Right lobe of liver (tissue), 4 donors: ENCODE data around the gene CADPS.

ENCODE experiments used
- CTCF ChIP-seq, 4 donors: fragments of 200-600 bp in 3 of 4; fragments of 450-650 bp in 1 of 4; IDR thresholded peaks; one replicate each; pipeline versions ENCODE4 v1.5.1 to v1.8.0; 2016 to 2022; ENCODE audit warnings: antibody characterized with exemption in 4 of 4, mild to moderate bottlenecking in 2 of 4
- POLR2A ChIP-seq: fragments of 450-650 bp; IDR thresholded peaks from one replicate; pipeline ENCODE4 v1.6.1; 2017; ENCODE audit warnings: antibody characterized with exemption, mild to moderate bottlenecking
- donor health status: DM: no; HTN: no; CAD: no.
- donor health status: DM: no; HTN: no; CAD: no.
- donor health status: DM: no; HTN: yes; CAD: no.

GRCh38 chr3:62566022-62566557 is 309.1 kb downstream of the CADPS start:
- TF ChIP-seq CTCF (IDR thresholded peaks at IDR 0.05) (no peak), POLR2A (no peak)
